ENCODE data around the gene NR3C1.

The NR3C1 gene

DNA sequence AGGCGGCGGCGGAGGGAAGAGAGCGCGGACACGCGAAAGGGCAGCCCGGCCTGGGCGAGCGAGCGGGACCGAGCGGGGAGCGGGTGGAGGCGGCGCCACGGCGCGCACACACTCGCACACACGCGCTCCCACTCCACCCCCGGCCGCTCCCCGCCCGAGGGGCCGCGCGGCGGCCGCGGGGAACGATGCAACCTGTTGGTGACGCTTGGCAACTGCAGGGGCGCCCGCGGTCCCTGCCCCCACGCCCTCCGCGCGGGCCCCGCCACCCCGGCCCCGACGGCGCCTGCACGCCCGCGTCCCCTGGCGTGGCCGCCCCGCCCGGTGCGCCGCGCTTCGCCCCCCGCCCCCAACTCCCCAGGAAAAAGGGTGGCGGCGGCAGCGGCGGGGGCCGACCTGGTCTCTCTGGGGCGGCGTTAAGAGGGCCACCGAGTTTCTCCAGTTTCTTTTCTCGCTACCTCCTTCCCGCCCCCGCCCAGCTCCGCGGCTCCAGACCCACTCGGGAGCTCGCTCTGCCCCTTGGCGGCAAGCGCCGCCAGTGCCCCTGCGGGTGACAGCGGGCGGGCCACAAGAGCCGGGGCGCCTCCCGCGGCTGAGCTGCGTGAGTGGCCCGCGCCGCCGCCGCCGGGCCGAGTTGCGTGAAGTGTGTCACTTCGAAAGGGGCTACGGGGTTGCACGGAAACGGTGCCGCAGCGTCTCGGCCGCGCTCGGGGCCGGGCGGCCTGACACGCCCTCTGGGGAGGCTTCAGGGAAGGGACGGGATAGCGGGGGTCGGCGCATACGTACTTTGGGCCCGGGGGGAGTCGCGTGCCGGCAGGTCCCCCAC lies at the start of gene NR3C1:
NR3C1 (minus strand) TSS at position 94 of the 823 bp plus-strand sequence. CDS start 2,847 bp downstream, outside the sequence.
- peak; percentile 57 to 79 (median 70) for DNase-seq (ENCODE audit: low read depth in 4 of 4, low spot score in 1 of 4)

DNA sequence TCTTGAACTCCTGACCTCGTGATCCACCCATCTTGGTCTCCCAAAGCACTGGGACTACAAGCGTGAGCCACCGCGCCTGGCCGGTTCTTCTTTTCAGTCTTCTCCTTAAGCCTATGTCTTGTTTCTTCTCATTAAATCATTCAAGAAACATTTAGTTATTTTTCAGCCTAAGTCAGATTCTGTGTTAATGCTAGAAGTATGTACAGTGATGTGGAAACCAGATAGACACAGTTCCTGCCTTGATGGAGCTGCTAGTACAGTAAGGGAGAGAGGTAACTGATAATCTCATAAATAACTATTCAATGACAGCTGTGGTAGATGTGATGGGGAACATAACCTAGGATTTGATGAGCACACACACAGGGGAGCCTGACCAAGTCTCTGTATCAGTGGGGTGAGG lies 46.3 kb upstream of the NR3C1 start:
- DNase-seq (ENCODE audit: low read depth in 4 of 4, low spot score in 1 of 4) = no peak

- DNase-seq (ENCODE audit: low read depth in 4 of 4, low spot score in 1 of 4) = no peak
These were observed 45.0 kb upstream of the NR3C1 start for GRCh38 chr5:143448518-143448917.

- no peak for DNase-seq (ENCODE audit: low read depth in 4 of 4, low spot score in 1 of 4)
These were observed 44.5 kb upstream of the NR3C1 start for GRCh38 chr5:143447983-143448382.

- DNase-seq (ENCODE audit: low read depth in 4 of 4, low spot score in 1 of 4) = no peak
These were observed 43.2 kb upstream of the NR3C1 start for GRCh38 chr5:143446535-143447226.

GRCh38 chr5:143445776-143446175 lies 42.3 kb upstream of the NR3C1 start:
- DNase-seq (ENCODE audit: low read depth in 4 of 4, low spot score in 1 of 4) = no peak

- no peak for DNase-seq (ENCODE audit: low read depth in 4 of 4, low spot score in 1 of 4)
These were observed 39.8 kb upstream of the NR3C1 start for GRCh38 chr5:143443330-143443729.

DNA sequence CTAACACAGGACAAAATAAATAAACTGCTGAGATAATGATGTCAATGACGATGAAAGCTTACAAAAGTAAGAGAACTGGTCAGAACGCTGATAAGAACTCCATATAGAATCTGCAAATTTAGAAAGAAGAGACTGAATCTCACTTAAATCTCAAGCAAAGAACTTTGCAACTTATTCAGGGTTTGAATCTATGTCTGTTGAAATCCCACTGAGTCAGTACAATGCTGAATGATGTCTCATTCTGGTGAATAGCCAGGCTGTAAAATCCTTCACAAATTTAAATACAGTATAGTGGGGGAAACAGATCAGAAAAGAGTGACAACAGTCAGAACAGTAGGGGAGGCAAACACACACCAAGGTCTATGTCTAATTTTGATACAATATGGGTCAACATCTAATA lies 38.9 kb upstream of the NR3C1 start:
- DNase-seq (ENCODE audit: low read depth in 4 of 4, low spot score in 1 of 4) = no peak

- no peak for DNase-seq (ENCODE audit: low read depth in 4 of 4, low spot score in 1 of 4)
These were observed 37.1 kb upstream of the NR3C1 start for GRCh38 chr5:143440448-143441115.

DNA sequence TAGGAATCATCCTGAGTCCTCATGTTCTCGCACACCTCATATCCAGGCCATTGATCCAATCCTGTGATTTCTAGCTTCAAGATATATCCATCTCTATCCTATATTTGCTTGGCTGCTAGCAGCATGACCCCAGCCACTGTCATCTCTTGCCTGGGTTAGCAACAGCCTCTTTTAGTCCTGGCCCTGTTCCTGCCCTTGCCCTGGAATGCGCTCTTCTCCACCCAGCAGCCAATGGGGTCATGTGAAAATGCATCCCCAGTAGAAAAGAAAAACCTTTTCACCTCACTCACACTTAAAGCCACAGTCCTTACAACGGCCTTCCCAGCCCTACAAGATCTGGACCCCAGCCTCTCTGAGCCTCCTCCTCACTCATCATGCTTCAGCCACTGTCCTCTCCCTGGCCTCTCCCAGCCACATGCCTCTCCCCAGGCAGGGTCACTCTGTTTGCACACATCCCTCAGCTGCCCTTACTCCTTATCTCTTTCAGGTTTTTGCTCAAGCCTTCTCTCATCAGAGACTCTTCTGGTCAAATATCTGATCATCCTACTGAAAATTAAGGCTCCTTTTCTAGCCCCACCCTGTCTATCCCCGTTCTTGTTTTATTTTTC lies 34.3 kb upstream of the NR3C1 start:
- DNase-seq (ENCODE audit: low read depth in 4 of 4, low spot score in 1 of 4) = no peak

DNA sequence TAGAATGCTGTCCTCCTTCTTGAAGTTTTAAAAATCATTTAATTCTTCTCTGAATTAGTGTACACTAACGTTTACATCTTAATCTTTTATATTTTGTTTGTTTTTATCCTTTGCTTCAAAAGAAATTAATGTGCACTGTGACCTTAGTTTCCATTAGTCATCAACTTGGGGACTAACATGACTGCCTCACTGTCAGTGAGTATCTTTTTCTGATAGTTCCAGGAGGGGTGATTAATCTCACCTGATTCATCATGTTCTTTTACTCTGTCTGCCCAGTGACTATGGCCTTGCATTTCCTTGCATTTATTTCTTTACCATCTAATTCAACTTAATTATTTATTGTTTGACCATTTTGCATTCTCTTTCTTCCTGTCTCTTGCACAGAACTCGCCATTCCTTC lies 33.4 kb upstream of the NR3C1 start:
- DNase-seq (ENCODE audit: low read depth in 4 of 4, low spot score in 1 of 4) = no peak

GRCh38 chr5:143435210-143435657 lies 31.7 kb upstream of the NR3C1 start:
- DNase-seq (ENCODE audit: low read depth in 4 of 4, low spot score in 1 of 4) = no peak

GRCh38 chr5:143434261-143435209 lies 31.0 kb upstream of the NR3C1 start:
- peak in 3 of 4 experiments; percentile 18 to 30 (median 19) for DNase-seq (ENCODE audit: low read depth in 4 of 4, low spot score in 1 of 4)

DNA sequence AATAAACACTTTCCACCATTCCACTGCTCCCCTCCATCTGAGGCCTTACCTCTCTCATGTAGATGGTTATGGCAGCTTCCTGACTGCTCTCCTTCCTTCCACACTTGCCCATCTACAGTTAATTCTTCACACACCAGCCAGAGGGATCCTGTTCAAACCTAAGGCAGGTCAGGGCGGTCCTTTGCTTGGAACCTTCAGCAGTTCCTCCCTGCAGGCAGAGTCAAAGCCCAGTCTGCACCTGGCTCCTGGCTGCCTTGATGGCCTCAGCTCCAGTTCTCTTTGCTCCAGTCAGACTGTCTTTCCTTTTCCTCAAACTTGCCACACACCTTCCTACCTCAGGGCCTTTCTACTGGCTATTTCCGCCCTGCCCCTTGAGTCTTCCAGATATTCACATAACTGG lies 30.2 kb upstream of the NR3C1 start:
- DNase-seq (ENCODE audit: low read depth in 4 of 4, low spot score in 1 of 4) = no peak

GRCh38 chr5:143432658-143433239 lies 29.3 kb upstream of the NR3C1 start:
- DNase-seq (ENCODE audit: low read depth in 4 of 4, low spot score in 1 of 4) = no peak

DNA sequence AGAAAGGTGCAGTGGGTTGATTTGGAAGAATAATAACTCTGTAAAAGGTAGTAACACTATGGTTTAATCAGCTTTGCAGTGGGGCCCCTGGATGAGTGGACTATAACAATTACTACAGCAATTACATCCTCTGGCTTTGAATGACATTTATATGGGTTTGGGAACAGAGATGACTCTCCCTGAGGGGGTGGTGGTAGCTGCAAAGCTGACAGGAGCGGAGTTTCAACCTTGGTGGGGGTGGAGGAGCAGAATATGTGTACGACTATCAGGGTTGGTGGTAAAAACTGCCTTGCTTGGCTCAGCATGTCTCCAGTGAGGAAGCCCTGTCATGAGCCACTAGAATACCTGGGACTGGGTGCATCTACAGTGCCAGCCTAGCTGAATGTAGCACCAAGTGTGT lies 28.3 kb upstream of the NR3C1 start:
- DNase-seq (ENCODE audit: low read depth in 4 of 4, low spot score in 1 of 4) = peak in 1 of 4 experiments; percentile 32

DNA sequence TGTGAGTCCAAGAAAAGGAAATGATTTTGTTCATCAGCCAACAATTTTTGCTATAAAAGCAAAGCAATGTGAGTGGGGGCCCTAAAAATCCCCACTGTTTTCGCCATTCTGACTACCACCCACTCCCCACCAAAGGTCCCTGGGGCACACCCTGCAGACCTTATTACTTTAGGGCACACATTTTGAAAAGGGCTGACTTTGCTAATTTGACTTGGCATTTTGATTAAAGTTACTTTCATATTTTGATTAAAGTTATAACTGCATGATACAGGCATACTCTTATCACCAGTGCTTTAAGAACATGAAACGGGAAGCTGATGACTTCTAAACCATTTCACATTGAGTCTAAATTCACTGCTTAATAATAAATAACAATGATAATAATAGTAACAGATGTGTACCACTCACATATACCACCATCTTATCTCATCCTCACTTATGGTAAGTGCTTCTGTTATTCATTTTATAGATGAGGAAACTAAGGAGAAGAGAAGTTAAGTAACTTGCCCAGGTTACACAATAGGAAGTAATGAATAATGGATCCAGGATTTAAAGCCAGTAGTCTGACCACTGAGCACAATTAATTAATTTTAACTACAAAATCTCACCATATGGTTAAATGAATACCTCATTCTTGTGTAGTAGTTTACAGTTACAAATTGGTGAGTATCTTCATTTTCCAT lies 25.4 kb upstream of the NR3C1 start:
- DNase-seq (ENCODE audit: low read depth in 4 of 4, low spot score in 1 of 4) = no peak

- no peak for DNase-seq (ENCODE audit: low read depth in 4 of 4, low spot score in 1 of 4)
These were observed 24.7 kb upstream of the NR3C1 start for GRCh38 chr5:143428155-143428554.

DNA sequence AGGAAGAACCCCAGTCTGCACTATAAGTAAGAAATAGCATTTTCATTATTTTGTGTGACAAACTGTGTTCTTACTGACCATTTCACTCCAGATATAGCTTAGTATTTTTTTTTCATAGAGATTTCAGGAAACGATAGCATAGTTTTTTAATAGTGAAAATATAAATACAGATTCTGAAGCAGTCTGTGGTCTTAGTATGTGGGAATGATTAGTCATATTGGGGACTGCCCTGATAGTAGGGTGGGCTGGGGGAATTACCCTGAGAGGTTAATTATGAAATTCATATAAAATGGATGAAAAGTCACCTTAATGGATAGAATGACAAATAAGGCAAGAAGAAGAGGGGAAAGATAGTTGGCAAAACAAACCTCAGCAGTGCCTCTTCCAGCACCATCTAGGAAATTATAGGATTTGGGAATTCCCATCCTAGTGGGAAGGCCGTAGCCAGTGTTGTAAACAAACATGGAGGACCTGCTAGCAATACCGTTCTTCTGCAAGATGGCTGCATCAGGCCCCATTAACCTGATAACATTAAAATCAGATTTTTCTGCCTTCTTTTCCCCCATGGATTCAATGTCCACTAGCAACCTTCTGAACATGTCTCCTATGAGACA lies 23.7 kb upstream of the NR3C1 start:
- DNase-seq (ENCODE audit: low read depth in 4 of 4, low spot score in 1 of 4) = no peak
